AG04450 (cell line): ENCODE measurements around the gene DLL3. TPM values are rescaled to one million over a fixed set of nuclear protein-coding genes. Genes with fewer than 3 reads are reported as not detected.

Experiments
- CTCF ChIA-PET: fragments of 300-600, 350-600 bp; formaldehyde crosslinking; extraction: SDS; loops from one replicate; lab custom pipeline; 2022; ENCODE audit warnings: antibody characterized with exemption, inconsistent platforms; lab: Charles Lee
- POLR2A ChIA-PET: fragments of 350-600 bp; formaldehyde crosslinking; extraction: SDS; loops from one replicate; lab custom pipeline; 2021; ENCODE audit warnings: antibody characterized with exemption, inconsistent platforms; lab: Yijun Ruan, JAX
- DNase-seq: peaks from one replicate; pipeline ENCODE4 v3.0.0-alpha.2; 2011; ENCODE audit warnings: low read depth, low spot score
- H3K27ac ChIP-seq: one replicate; pipeline ENCODE4 v1.5.1; 2012; ENCODE audit warnings: low read depth, low read length, control low read depth
- H3K27me3 ChIP-seq: one replicate; pipeline ENCODE4 v1.6.0; 2012; ENCODE audit warnings: low read length; ENCODE audit not compliant: control insufficient read depth, insufficient read depth
- H3K4me3 ChIP-seq: 2 replicates; pipeline ENCODE4 v1.5.1; 2011; ENCODE audit warnings: mild to moderate bottlenecking, low read depth, low read length, control low read depth
- H3K9me3 ChIP-seq: 2 replicates; pipeline ENCODE4 v1.5.1; 2012; ENCODE audit warnings: low read length; ENCODE audit not compliant: control insufficient read depth, insufficient read depth
- CTCF ChIP-seq: IDR thresholded peaks from 2 replicates; pipeline ENCODE4 v1.5.1; 2011; ENCODE audit warnings: low read depth, low read length, control low read depth, inconsistent platforms
- polyA plus RNA-seq: library from polyadenylated mRNA; depleted of rRNA; stranded (reverse); fragments of >200 nt; gene quantifications from 2 replicates; pipeline ENCODE4 v1.2.3, GENCODE V29; 2011

DLL3 gene
- polyA plus RNA-seq, 1 experiment = 0.47 TPM

- CTCF ChIA-PET = interaction anchor here (0.7 to 1.2 kb wide), 3 partner anchors 42 to 422 kb away, joined by 3 to 4 read pairs (median 3); no protein-coding TSS in a partner anchor
These were observed 45.6 kb downstream of the DLL3 start for GRCh38 chr19:39544226-39544903.

DNA sequence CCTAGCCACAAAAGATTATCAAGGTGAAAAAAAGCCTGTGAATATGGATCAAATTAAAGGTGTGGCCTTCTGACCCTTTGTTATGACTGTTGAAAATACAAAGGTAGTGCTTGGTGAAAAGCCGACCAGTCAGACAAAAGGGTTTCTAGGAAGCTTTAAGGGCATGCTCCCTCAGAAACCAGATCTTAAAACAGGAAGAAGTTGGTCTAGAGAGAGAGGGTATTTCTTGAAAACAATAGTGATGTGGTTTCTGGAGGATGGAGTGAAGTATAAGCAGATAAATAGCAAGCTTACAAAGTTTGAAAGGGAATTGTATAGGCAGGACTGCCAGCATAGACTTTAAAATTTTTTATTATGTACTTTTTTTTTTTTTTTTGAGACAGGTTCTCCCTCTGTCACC is 46.2 kb downstream of the DLL3 start:
- POLR2A ChIA-PET = no interaction called here
- Histone ChIP-seq H3K4me3 (no peak overlapping the region), H3K27ac (no peak overlapping the region), H3K27me3 (peaks cover 10% of the 10 kb centered on the region), H3K9me3 (no peaks in the 10 kb centered on the region)
- CTCF ChIA-PET = interaction anchor here (0.7 to 1.2 kb wide), 3 partner anchors 42 to 423 kb away, joined by 3 to 4 read pairs (median 3); no protein-coding TSS in a partner anchor
- TF ChIP-seq CTCF = no peak
- no peak for DNase-seq

More at GRCh38 chr19:39544226-39544903, 45.6 kb downstream of the DLL3 start:
- no peaks in the 10 kb centered on the region for H3K9me3 ChIP-seq
- POLR2A ChIA-PET = no interaction called here
- TF ChIP-seq CTCF = no peak
- H3K27ac ChIP-seq = no peak overlapping the region
- peaks cover 10% of the 10 kb centered on the region for H3K27me3 ChIP-seq
- no peak overlapping the region for H3K4me3 ChIP-seq
- DNase-seq = no peak

- no peaks in the 10 kb centered on the region for H3K9me3 ChIP-seq
- no peak for TF ChIP-seq CTCF
- DNase-seq = no peak
- no peak overlapping the region for H3K27ac ChIP-seq
- peaks cover 13% of the 10 kb centered on the region for H3K27me3 ChIP-seq
- no peak overlapping the region for H3K4me3 ChIP-seq
- CTCF ChIA-PET = interaction anchor here (1.2 kb wide), 1 partner anchor 126 kb away, joined by 4 read pairs; no protein-coding TSS in a partner anchor
- POLR2A ChIA-PET = no interaction called here
These were observed 47.9 kb downstream of the DLL3 start for GRCh38 chr19:39546599-39546998.

- TF ChIP-seq CTCF = no peak
- no peak overlapping the region for H3K27ac ChIP-seq
- ChIA-PET POLR2A (no interaction called here), CTCF (interaction anchor here (1.3 to 2.1 kb wide), 2 partner anchors 11 to 291 kb away, joined by 5 to 12 read pairs; no protein-coding TSS in a partner anchor)
- H3K27me3 ChIP-seq = peaks cover 11% of the 10 kb centered on the region
- DNase-seq = no peak
- no peak overlapping the region for H3K4me3 ChIP-seq
- H3K9me3 ChIP-seq = no peaks in the 10 kb centered on the region
These were observed 51.5 kb downstream of the DLL3 start for GRCh38 chr19:39550197-39550596.

DNA sequence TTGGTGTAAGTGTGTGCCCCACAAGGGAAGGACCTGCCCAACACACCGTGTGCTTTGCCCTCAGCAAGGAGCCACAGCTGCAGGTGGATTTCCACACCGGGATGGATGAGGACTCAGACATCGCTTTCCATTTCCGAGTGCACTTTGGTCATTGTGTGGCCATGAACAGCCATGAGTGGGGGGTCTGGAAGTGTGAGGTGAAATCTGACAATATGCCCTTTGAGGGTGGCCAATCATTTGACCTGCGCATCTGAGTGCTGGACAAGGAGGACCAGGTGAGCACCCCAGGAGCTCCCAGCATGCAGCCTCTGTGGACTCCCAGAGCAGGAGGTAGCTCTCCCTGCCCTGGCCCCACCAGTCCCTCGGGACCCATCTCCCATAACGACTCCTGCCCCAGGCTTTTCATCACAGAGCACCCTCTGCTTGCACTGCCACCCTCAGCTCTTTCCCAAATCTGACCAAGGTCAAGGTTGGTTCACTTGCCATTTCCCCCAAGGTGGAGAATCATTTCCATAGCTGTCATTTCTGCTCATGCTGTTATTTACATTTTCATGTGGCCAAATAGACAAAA is 54.4 kb downstream of the DLL3 start:
- CTCF ChIA-PET = interaction anchor here (2.5 kb wide), 1 partner anchor 417 kb away, joined by 9 read pairs; the partner anchor contains the start of gene PSMC4

More for the DNA sequence above, 54.4 kb downstream of the DLL3 start:
- no peak for TF ChIP-seq CTCF
- no peak overlapping the region for H3K4me3 ChIP-seq
- H3K27ac ChIP-seq = no peak overlapping the region
- peaks cover 8% of the 10 kb centered on the region for H3K27me3 ChIP-seq
- POLR2A ChIA-PET = no interaction called here
- DNase-seq = no peak
- no peaks in the 10 kb centered on the region for H3K9me3 ChIP-seq
